ENCODE measurements around the gene SLC4A8.

The SLC4A8 gene

DNA sequence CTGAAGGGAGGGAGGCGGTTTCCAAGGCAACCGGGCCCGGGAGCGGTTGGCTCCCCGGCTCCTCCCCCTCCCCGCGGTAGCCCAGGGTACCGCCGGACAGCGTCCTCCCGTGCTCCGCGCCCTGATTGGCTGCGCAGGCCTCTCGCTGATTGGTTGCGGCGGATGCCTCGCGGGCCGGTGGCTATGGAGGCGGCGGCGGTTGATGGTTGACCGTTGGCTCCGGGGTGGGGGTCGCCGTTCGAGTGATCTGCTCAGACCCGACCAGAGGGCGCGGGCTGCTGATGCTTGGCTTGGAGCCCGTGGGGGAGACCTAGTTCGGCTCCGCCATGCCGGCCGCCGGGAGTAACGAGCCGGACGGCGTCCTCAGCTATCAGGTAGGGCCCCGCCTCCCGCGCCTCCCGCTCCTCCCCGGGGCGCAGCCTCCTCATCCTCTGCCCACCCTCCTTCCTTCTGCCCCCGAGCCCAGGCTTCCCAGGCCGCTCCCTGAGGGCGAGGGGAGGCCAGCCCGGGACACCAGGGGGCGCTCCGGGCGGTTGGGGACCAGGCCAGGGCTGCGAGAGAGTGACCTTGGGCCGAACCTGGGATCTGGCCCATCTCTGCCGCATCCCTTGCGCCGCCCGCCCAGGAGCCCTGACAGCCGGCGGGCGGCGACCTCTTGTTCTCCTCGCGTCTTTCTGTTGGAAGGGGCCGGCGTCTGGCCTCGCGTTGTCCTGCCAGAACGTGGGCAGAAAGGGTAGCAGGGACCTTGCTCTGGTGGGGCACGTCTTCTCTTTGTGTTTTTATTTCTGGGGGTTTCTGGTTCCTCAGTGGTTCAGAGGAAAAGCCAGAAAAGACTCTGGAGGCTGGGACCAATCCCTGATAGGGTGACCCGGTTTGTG is at the start of gene SLC4A8:
Gene SLC4A8 (plus strand): TSS at position 170 of the 878 bp plus-strand sequence. CDS start 157 bp downstream, at position 327.
- DNase-seq (ENCODE audit: low spot score): peak; percentile 83

DNA sequence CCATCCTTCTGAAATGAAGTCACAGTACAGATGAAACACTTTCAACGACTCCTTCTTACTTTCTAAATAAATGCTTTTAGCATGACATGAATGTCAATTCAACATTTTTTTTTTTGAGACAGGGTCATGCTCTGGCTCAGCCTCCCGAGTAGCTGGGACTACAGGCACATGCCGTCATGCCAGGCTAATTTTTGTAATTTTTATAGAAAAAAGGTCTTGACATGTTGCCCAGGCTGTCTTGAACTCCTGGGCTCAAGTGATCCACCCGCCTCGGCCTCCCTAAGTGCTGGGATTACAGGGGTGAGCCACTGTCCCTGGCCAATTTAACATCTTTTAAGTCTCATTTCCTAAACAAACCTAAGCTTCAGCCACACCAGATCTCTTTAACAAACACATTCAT is 49.8 kb upstream of the SLC4A8 start:
- DNase-seq (ENCODE audit: low spot score): no peak

DNA sequence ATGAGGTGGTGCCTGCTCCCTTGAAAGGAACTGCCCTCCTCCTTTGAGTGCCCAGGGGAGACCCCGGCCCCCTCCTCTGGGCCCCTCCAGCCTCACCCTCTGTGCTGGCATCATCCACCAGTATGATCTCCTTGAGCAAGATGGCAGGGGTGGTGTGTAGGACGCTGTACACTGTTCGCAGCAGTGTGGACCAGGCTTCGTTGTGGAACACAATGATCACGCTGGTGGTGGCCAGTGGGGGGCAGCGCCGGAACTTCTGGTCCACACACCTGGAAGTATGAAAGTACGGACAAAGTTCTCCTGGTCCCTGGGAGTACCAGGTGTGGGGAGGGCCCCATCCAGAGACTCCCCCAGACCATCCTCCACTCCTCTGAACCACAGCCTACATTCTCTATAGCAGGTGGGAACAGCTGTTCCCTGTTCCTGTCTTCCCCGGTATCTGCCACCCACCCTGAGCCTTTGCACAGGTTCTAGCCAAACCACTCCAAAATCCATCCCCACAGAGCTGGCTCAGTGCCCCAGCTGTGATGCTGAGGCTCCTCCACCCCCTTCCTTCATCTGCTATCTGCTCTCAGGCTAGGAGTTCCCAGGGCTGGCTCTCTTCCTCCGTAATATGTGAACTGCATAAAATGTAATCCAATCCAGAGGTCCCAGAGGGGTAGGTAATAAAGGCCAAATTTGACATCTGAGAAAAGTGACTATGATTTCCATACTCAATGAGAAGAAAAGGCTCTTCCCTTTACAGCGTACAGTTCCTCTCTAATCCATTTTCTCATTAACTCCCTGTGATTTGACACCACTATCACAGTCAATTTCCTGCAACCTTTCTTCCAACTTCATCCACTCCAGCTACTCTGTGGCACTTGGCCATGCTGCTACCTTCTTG is 47.3 kb upstream of the SLC4A8 start:
- DNase-seq (ENCODE audit: low spot score): no peak

DNA sequence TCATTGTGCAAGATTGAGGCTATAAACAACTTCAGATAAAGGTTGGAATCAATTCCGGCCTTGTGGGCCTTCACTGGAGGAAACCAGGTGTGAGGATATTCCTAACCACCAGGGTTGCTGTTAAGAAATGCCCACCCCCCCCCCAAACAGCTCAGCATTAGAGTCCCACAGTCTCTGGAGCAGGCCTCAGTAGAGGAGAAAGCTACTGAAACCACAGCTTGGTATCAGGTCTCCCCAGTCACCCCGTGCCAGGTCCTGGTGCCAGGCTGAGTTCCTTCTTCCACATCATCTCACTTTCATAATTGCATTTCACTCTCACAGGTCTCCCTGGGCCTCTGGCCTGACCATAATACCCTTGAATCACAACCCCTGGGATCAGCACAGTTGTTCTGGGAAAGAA is 45.9 kb upstream of the SLC4A8 start:
- no peak for DNase-seq (ENCODE audit: low spot score)

DNA sequence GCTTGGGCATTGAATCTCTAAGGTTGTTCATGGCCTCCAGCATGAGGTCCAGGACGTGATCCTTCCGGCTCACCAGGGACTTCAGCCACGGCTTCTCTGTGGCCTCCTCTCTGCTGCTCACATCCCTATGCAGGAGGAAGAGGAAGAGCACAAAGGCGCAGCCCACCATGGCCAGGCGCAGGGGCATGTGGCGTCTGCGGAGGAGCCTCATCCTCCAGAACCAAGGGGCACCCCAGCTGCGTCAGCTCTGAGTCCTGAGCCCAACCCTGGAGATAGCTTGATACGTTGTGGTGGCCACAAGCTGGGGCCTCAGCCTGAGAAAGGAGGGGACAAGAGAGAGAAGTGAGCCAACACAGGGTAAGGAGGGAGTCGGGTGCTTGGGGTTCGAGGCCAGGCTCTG is 45.1 kb upstream of the SLC4A8 start:
- DNase-seq (ENCODE audit: low spot score): no peak

DNA sequence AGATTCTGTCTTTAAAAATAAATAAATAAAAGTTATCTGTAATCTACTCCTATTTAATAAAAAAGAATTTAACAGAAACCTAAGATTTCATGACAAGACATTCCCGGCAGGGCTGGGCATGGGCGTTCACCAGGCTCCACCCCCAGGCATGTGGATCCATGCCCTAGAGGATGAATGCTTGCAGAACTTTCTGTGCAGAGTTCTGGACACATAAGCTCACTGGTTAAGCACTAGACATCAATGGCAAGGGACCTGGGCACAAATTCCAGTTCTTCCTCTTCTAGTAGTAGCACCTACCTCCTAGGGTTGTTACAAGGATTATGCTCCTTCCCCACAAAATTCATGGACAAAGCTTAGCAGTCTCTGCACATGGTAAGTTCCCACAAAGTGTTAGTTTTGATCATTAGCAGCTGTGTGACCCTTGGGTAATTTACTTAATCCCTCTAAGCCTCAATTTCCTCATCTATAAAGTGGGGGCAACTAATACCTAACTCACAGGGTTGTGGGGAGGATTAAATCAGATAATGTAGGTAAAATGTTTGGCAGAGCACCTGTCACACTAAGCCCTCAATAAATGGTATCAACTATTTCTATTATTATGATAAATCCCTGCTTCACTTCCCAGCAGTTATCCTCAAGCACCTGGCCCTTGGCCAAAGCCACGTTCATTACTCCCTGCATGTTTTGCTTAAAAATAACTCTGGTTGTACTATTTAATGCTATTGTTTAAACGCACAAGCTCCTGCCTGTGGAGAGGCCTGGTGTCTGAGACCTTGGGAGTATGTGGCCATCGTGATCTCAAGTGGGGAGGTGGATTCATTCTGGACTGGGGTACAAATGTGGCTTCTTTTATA is 43.2 kb upstream of the SLC4A8 start:
- no peak for DNase-seq (ENCODE audit: low spot score)

DNA sequence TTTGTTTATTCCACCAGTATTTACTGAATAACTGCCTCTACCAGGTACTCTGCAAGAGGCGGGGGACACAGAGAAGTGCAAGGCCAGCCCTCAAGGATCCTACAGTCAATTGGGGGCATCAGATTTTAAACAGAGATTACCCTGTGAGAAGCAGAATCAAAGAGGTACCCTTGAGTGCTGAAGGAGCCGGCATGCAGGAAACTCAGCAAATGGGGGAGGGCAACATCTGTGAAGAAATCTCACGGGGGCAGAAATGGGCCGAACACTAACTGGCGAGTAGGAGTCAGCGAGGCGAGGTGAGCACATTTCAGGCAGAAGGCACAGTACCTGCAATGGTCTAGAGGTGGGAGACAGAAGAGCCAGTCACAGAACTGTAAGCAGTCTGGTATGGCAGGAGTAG is 42.5 kb upstream of the SLC4A8 start:
- no peak for DNase-seq (ENCODE audit: low spot score)

DNA sequence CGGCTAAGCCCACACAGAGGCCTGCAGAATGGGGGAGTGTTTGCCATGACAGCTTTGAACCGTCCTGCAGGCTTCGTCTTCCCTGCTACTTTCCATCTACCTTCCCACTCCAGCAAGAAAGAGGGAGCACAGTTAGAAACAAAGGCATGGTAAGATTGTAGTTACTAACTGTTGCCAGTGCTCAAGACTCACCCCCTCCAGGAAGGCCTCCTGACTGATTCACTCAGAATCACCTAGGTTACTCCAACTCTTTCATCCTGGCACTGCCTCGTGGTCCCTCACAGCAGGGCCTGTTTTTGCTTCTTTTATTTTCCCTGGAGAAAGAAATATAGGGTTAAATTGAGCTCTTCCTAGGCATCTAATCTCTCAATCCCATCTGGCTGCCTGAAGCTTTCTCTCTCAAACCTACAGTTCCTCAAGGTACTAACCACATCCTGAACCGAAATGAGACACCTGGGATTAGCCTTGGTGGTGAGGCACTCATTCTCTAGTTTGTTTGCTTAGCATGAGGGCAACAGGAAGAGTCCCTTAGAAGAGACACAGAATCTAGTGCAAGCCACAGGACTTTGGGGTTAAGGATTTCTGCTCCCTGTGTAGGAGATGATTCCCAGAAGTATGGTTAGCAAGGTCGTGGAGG is 41.2 kb upstream of the SLC4A8 start:
- no peak for DNase-seq (ENCODE audit: low spot score)

DNA sequence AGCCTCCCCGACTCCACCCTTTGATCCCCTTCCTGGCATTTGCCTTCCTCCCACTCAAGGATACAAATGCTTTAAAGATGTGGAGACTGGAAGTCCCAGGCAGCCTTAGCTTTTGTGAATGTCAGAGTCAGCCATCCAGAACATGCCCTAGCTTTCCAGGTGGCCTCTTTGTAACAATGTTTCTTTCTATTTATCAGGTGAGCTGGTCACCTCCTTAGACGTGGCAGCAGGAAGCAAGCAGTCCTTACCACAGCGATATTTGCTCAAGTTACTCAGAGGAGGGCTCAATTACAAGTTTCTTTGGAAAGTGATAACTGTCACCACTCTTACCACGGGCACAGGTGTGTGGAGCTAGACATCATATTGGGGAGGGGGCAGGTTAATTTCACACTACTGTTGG is 38.3 kb upstream of the SLC4A8 start:
- DNase-seq (ENCODE audit: low spot score): no peak

DNA sequence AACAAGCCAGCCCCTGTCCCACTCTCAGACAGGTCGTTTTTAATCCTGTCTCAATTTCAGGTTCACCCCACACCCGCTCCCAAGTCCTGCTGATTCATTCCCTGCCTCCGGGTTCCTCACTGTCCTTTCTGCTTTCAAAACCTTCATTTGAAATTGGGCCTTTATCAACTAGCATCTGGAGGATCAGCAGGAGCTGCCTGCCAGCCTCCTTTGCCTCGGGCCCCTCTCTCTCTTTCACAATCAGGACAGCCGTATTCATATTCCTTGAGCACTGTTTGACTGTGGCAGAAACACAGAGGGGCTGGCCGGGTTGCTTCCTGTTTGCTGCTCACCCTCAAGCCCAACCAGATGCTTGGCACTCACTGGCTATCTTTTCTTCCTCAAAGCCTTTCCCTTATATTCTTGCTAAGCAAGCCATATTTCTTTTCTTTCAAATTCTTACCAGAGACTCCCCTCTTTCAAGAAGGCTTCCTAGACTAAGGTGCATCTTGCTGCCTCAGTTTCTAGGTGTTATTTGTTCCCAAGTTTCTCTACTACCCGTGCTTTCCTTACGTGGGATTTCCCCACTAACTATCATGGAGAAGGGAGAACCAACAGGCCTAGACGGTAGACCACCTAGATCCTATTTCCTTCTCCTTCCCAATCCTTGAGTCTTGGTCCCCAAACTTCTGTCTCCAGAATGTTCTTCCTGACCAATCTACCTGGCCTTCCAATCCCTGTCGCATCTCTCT is 36.4 kb upstream of the SLC4A8 start:
- no peak for DNase-seq (ENCODE audit: low spot score)

DNA sequence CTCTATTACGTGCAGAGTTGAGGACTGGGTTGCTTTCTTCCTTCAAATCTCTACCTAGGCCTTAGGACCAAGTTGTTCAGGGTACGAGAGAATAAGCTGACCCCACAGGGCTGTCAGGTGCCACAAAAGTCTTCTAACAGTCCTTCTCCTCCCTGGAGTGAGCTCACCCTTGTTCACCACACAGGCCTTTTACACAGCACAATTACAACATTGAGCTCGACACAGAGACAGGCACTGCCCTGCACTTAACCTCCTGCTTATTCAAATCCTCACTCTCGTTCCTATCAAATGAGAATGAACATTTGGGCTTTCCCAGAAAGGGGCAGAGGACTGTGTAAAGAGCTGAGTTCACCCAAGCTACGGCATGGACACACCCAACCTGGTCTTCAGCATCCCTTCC is 35.8 kb upstream of the SLC4A8 start:
- no peak for DNase-seq (ENCODE audit: low spot score)

DNA sequence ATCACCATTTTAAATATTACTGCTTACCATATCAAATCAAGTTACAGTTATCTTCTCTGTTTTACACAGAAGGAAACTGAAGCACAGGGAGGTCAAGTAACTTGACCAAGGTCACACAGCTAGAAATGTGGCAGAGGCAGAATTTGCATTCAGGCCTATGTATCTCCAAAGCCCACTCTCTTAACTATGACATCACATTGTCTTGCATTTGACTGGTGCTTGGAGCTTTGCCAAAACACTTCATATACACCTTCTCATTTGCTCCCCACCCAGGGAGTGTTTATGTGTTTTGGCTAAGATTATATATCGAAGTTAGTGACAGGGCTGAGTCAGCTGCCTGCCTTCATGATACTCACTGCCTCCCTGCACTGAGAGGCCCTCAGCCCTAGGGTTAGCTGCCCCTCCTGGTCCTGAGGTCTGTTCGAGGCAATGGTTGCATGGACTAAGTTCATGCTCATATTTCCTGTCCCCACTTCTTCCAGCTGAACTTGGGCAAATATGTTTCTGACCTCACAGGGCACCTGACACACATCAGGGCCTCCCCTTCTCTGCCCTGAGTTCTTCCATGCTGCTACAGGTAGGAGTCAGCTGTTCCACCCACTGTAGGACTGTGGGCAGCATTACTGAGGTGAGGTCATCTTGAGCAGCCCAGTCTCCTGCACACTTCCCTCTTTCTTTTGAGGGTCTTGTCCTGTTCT is 35.2 kb upstream of the SLC4A8 start:
- no peak for DNase-seq (ENCODE audit: low spot score)

DNA sequence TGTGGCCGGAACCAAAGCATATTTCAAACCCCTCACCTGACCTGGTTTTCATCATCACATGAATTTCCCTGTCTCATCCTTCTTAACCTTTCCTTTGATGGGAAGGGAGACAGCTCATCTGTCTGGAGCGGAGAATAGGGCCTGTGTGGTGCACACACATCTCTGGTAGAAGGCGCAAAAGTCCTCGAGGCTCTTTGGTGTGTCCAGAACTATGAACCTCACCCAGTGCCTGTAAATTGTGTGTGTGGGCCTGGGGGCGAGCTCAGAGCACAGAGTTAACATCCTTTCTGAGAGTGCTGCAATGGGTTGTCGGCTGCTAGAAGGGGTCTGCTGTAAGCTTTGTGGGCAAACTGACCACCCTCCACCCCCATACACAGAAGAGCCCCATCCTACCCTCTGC is 34.2 kb upstream of the SLC4A8 start:
- DNase-seq (ENCODE audit: low spot score): no peak

DNA sequence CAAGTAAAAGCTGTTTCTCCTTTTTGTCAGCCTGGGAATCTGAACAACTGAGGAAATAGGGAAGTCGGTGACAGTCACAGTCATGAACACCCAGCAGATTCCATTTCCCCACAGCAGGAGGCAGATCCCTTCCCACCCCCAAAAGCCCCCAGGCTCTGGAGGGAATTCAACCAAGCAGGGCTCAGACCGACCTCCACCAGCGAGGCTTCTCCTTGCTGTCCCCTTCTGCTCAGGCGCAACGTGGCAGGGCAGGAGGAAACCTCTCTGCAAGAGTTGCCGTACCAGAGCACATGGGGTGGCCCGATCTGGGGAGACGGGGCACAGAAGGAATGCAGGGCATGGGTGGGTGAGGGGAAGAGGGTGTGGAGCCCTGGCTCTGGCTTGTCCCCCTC is 33.7 kb upstream of the SLC4A8 start:
- DNase-seq (ENCODE audit: low spot score): no peak

DNA sequence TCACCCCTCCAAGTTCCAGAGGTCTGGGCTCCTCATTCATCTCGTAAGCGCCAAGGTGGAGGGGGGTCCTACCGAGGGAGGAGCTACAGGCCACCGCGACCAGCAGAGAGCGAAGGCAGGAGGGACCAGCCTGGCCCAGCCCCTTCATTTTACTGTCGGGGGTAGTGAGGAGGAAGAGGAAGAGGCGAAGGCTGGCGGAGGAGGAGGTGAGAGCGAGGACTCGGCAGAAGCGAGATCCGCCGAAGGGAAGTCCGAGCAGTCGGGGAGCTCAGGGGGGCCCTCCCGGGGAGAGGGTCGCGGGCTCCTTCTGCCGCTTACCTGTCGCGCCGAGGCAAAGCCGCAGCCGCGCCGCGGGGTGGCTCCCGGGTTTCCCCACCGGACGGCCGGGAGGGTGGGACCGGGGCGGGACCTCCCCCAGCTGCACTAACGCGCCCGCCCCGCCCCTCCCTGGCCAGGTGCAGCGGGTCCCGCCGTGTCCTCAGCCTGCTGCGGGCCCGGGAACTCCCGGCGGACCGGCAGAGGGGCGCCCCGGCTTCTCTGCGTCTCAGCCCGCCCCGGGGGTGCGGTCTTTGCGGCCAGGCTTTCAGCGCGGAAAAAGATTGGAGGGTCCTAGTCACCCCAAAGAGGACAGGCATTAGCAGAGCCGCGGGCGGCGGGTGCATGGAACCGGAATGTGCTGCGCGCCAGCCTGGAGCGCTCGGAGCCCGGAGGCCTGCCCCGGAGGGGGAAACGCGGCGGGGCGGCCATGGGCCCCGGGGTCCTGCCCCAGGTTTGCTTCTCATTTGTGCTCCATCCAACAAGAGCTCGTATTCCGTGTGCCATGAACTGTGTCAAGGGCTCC is 33.1 kb upstream of the SLC4A8 start, which contains the start of gene GALNT6:
Gene GALNT6 (minus strand): TSS at position 124 of the 841 bp plus-strand sequence. CDS start 11,625 bp downstream, outside the sequence.
- peak; percentile 28 for DNase-seq (ENCODE audit: low spot score)

DNA sequence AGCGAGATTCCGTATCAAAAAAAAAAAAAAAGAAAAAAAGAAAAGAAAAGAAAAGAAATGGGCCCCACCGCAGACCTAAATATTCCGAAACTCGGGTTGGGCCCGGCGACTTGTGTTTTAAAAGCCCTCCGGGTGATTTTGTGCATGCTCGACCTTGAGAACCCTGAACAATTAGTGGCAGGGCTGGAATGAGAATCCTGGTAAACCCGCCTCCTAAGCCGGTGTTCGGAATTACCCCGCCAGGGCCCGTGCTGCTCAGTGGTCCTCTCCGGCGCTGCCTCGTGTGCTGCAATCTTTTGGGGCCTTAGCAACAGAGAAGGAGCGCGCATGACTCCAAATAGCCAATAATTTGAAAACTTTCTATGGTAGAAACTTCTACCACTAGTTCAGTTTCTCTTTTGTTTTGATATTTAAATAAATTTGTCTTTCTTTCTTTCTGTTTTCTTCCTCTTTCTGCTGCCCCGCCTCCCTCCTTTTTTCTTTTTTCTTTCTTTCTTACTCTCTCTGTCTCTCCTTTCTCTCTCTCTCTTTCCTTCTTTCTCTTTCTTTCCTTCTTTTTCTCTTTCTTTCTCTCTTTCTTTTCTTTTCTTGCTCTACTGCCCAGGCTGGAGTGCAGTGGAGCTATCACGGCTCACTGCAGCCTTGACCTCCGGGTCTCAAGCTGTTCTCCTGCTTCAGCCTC is 31.9 kb upstream of the SLC4A8 start:
- DNase-seq (ENCODE audit: low spot score): peak; percentile 24

DNA sequence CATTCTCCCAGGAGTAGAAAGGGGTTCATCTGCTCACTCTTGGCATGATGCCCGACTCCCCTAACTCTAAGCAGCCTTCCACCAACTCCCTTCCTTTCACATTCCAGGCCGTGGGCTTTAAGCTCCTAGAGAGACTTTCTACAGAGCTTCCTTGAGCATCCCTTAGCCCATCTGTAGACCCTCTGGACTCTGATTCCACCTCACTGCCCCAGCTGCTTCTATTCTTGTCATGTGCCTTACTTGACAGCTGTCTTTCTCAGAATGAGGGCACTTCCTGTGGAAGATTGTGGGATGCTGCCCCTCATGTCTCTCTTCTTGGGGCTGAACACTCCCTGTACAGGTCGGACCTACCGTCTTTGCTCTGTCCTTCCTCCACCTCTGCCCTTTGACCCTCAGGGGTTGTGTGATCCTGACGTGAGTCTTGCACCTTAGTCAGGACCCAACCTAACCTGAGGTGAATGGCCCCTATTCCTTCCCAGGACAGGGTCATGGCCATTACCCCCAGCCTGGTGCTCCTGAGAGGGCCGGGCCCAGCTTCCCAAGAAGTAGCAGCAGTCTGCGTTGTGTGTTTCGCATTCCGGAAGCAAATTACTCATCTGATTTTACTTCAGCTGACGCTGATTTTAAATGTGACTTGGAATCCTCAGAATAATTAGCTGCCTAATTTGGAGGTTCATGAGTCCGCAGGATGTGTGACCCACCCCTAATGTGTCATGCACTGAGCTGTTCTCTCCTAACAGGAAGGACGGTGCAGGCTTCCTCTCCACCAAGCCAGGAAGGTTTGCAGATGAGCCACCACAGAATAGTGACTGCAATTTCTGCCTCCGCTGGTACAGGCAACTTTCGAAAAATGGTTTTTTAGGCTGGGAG is 30.7 kb upstream of the SLC4A8 start:
- peak; percentile 72 for DNase-seq (ENCODE audit: low spot score)
